ENCODE results near the gene RABIF.
A peak's percentile ranks its signal among the peaks of the same experiment; 100 is the strongest.
"Not testable (repeated sequence)": the region's sequence is repeated elsewhere in the genome, so short reads cannot be mapped to it uniquely, and the experiment has no call there.

RABIF gene

DNA sequence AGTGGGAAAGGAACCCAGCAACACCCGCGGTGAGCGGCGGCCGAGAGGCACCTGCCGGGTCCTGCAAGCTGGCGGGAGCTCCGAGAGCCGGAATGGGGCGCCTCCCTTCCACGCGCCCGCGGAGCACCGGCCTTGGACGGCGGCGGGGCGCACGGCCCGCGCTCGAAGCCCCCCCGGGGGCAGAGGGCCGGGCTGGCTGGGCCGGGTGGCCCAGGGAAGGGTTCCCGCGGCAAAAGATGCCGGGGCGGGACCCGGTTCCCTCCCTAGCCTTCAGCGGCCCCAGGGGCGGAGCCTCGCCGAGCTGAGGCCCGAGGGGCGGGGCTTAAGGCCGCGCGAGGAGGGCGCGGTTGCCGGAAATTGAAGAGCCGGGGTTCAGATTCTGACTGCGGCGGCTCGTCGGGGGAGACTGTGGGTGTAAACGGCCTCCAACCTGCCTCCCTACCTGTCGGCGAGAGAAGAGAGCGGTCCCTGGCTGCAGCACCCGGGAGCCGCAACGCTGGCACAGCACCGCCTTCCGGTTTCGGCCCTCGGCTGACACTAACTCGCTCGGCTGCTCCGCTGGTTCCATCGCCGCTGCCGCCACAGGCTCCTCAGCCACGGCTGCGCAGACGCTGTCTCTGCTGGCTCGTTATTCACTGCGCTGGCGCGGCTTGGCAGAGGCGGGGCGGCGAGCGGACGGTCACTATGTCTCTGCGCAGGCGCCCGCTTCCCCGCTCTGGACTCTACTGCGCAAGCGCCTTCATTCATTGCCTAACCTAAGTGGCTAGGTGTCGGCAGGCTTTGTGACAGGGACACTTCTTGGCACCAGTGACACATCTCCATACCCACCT, at the start of gene RABIF:
Gene RABIF (minus strand): TSS at position 619 of the 830 bp plus-strand sequence. CDS start 51 bp downstream, at position 568.
- DNase-seq, result peak; percentile 97

DNA sequence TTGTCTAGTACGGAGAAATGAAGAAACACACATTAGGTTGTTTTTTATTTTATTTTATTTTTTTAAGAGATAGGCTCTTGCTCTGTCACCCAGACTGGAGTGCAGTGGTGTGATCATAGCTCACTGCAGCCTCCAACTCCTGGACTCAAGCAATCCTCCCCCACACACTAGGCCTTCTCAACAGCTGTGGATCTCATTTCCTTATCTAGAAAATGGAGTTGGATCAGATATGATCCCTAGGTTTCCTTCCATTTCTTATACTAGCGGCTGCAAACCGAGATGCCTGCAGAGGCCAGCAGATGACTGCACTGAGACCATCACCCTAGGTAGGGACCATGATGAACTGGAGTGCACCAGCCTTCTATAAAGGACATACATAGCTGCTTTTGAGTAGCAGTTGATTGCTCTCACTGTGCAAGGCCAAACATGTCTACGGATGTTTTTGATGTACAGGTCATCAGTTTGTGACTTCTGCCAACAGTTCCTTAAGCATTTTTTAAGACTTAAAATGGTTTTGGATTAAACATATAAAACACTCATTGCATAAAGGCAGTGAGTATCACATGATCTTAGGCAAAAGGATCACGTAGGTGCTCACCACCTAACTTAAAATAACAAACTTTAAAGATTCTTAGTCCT, 49.5 kb upstream of the RABIF start:
- DNase-seq, result no peak

DNA sequence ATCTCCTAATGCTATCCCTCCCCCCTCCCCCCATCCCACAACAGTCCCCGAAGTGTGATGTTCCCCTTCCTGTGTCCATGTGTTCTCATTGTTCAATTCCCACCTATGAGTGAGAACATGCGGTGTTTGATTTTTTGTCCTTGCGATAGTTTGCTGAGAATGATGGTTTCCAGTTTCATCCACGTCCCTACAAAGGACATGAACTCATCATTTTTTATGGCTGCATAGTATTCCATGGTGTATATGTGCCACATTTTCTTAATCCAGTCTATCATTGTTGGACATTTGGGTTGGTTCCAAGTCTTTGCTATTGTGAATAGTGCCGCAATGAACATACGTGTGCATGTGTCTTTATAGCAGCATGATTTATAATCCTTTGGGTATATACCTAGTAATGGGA, 47.5 kb upstream of the RABIF start:
- DNase-seq, result not testable (repeated sequence)

DNA sequence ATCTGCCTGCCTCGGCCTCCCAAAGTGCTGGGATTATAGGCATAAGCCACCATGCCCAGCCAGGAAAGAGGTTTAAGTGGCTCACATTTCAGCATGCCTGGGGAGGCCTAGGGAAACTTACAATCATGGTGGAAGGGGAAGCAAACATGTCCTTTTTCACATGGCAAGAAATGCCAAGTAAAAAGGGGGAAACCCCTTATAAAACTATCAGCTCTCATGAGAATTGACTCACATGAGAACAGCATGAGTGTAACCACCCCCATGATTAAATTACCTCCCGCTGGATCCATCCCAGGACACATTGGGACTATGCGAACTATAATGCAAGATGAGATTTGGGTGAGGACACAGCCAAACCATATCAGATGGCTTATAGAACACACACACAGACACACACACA, 46.9 kb upstream of the RABIF start:
- no peak for DNase-seq

DNA sequence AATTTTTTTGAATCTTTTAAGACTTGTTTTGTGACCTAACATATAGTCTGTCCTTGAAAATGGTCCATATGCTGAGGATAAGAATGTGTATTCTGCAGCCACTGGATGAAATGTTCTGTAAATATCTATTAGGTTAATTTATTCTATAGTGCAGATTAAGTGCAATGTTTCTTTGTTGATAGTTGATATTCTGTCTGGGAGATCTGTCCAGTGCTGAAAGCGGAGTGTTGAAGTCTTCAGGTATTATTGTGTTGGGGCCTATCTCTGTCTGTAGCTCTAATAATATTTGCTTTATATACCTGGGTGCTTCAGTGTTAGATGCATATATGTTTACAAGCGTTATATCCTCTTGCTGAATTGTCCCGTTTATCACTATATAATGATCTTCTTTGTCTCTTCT, 45.8 kb upstream of the RABIF start:
- no peak for DNase-seq

DNA sequence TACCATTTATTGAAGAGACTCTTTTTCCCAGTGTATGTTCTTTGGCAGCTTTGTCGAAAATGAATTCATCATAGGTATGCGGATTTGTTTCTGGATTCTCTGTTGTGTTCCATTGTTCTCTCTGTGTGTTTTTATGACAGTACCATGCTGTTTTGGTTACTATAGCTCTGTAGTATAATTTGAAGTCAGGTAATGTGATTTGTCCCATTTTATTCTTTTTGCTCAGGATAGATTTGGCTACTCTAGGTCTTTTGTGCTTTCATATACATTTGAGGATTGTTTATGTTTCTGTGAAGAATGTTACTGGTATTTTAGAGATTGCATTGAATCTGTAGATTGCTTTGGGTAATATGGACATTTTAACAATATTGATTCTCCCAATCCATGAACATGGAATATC, 43.5 kb upstream of the RABIF start:
- DNase-seq, result no peak

DNA sequence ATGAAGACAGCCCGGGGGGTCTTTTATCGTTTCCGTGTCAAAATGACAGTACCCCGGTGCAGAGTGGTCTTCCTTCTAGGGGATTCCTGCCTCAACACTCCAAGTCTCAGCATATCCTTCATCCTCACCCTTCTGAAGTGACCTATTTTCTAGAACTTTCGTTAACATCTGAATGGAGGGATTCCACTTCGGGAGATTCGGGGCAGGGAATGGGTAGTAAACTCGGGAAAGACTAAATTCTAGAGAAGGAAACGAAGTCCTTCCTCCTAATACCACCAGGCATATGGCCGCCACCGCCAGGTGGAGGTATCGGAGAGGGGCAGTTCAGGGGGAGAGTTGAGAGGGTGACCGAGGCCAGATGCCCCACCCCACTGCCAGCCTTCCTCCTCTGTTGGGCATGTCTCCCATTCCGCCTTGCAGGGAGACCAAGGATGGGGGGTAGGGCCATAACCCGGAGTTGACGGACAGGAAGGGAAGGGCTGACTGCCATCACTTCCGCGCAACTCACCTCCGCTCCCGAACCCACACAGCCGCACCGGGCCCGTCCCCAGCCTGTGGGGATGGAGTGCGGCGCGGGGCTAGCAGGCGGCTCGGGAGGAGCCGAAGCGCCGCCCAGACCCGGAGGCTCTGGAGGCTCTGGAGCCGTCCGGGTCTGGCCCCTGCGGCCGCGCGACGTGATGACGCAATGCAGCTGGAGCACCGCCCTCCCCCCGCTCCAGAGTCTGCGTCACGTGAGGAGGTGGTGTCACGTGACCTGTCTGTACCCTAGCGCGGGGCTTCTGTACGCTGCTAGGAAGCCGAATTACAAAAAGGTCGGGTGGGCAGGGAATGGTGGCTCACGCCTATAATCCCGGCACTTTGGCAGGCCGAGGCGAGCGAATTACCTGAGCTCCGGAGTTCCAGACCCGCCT, 37.9 kb upstream of the RABIF start, which contains the start of gene KLHL12:
Gene KLHL12 (minus strand): TSS at position 654 of the 911 bp plus-strand sequence. CDS start 2,072 bp downstream, outside the sequence.
- peak; percentile 97 for DNase-seq

DNA sequence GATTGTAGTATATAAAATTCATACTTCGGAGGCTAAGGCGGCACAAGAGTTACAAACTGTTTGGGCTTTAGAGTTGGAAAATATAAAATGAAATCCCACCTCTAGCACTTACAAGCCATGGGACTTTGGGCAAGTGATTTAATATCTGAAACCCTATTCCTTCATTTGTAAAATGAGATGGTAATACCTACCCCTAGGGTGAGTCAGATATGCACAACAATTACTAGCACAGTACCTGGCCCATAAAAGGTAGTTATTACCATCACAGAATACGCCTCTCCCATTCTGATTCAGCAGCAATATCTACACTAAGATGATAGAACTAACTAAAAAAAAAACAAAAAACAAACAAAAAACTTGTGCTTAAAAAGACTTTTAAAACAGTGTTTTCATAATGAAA, 34.6 kb upstream of the RABIF start:
- no peak for DNase-seq

DNA sequence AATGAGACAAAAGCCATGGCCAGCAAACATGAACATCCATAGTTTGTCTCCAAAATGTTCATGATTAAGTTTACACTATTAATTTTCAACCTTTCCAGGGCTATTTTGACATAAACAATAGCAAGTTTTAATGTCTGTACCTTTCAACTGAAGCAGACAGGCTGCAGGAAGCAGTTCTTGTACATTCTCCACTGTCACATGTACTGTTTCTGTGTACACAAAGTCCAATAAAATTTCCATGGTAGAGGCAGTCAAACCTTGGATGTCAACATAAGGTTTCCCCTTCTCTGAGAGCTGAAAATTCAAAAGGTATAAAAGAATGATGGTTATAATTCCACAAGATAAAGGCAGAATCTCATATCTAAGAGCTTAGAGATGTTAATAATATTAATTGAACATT, 30.7 kb upstream of the RABIF start:
- DNase-seq, result no peak

DNA sequence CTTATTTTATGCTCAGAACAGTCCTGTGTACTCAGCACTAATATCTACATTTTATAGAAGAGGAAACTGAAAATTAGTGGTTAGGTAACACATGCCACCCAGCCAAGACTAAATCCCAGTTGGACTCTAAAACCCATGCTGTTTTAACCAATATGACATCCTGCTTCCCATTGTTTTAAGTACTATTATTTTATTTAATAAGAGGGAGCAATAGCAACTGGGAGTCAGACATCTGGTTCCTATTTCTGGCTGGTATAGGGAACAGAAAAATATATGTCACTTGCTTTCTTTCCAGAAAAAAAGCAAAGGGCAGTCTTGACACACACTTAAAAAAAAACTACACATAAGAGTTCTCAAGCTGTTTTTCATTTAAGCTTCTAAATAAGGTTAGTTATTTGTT, 26.2 kb upstream of the RABIF start:
- no peak for DNase-seq

DNA sequence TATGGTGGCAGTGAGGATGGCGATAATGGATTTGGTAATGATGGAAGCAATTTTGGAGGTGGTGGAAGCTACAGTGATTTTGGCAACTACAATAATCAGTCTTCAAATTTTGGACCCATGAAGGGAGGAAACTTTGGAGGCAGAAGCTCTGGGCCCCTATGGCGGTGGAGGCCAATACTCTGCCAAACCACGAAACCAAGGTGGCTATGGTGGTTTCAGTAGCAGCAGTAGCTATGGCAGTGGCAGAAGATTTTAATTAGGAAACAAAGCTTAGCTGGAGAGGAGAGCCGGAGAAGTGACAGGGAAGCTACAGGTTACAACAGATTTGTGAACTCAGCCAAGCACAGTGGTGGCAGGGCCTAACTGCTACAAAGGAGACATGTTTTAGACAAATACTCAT, 23.5 kb upstream of the RABIF start:
- not testable (repeated sequence) for DNase-seq

DNA sequence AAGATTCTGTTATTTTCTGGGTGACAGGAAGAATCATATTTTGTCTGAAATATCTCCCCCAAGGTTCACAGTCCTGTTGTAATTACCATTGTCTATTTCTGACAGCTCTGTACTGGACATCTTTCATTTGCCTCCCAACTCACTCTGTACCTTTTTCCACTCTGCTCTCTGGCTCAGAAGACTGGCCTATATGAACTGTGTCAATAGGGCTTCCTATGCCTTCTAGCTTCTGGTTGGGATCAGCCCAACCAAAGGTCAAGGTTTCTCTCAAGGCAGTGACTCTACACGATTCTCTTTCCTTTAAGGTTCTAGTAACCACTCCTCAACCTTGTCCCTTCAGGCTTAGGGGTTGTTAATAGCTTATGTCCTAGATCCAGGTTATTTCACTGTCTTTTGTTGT, 20.5 kb upstream of the RABIF start:
- DNase-seq, result no peak

DNA sequence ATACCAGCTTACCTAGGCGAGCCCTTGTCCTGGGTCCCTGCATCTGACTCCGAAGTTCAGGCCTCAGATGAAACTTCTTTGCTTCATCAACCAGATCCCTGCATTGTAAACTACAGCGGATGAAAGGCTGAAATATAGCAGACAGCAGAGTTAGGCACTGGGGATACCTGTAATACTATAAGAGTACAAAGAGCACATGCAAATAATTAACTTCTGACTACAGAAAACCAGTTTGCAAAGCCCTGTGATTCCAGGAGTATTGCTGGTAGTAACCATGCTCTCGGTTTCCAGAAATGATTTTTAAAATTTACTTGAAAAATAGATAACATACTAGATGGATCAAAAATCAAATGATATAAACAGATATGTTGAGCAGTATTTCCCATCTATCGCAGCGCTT, 20.0 kb upstream of the RABIF start:
- no peak for DNase-seq

DNA sequence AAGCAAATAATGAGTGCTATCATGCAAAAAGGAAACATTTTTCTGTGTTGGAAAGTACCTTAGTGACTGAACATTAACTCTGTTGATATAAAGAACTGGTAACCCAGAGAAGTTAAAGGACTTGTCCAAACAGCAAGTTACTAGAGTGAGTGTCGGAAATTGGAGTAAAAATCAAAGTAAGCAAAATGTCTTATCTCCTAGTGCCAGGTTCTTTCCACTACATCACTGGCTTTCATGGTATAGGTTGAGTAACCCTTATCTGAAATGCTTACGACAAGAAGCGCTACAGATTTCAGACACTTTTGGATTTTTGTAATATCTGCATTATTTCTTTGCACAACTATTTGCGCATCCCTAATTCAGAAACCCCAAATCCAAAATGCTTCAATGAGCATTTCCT, 16.4 kb upstream of the RABIF start:
- DNase-seq, result no peak

DNA sequence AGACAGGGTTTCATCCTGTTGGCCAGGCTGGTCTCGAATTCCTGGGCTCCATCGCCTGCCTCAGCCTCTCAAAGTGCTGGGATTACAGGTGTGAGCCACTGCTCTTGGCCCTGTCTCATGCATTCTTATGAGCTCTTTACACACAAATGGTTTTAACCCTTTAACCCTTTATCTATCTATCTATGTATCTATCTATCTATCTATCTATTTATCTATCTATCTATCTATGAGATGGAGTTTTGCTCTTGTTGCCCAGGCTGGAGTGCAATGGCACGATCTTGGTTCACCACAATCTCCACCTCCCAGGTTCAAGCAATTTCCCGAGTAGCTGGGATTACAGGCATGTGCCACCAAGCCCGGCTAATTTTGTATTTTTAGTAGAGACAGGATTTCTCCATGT, 14.9 kb upstream of the RABIF start:
- not testable (repeated sequence) for DNase-seq

DNA sequence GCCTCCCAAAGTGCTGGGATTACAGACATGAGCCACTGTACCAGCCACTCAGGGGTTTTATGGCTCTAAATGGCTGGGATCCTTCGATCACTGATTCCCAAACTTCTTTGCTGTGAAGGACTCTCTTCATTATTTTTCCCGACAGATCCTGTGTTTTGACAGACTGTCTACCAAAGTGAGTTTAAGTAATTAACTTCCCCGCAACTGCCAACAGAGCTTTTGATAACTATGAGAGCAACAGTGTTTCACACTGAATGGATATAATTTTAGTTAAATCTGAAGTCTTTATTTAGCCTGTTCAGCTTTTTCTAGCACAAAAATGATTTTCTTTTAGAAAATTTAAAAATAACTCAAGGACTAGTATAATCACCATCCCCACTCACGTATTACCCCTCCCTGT, 12.6 kb upstream of the RABIF start:
- no peak for DNase-seq

DNA sequence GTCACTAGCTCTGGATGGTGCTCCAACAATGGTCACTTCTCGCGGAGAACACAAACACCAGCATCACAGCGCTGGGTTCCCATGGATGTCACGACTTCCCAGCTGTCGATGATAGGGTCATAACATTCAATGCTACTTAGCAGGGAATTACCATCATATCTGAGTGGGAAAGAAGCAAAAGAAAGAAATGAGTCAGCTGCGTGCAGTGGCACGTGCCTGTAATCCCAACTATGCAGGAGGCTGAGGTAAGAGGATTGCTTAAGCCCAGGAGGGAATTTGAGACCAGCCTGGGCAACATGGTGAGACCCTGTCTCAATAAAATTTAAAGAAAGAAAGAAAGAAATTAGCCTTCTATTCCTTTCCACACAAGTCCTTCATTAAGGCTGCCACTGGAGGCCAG, 3.6 kb upstream of the RABIF start:
- DNase-seq, result no peak

DNA sequence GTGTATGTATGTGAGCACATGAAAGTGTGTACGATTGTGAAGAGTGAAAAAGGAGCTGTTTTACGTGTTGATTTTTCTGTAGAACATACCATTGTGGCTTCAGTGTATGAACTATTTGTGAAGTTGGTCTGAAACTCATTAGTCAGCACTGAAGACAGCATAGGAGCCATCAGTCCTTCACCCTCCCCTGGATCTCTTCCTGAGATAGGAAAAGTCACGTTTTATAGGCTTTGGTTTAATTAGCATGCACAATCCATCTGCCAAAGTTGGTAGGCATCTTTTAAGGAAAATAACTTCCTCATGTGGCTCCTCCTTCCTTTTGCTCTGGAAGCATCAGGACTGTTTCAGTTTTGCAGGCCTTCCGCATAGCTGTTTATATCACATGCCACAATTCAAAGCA, 1.4 kb upstream of the RABIF start:
- DNase-seq, result no peak

DNA sequence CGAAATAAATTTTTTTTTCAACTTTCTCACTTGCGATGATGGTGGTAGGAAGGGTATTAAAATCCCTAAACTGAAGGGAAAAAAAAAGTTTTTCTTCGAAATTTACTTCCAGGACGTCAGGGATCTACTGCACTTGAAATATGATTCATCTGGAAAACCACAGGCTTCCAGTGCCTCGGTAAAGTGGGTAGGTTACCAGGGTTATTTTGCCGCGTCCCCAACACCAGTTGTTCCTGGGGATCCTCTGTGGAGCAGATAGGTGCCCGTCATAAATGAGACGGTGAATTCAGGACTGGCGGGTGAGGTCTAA, 773 bp downstream of the RABIF start:
- DNase-seq, result no peak

DNA sequence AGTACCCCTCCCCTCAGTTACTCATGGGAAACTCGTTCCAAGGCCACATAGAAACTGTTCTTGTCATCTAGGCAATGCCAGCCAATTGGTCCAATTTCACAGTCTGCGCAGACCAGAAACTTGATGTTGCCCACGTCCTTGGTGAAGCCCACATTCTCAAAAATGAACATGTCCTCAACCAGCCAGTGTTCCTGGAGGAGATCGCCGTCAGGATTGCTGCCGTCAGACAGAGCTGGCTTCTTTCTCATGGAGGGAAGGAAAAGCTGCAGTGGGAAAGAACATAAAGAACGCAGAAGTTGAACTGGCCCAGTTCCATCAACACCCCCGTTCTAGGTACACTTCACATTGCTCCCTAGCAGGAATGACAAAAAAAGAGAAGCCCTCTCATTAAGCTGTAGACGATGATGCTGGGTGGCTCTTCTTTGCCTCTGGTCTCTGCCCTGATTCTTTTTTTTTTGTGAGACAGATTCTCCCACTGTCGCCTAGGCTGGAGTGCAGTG, 7.9 kb downstream of the RABIF start:
- no peak for DNase-seq

DNA sequence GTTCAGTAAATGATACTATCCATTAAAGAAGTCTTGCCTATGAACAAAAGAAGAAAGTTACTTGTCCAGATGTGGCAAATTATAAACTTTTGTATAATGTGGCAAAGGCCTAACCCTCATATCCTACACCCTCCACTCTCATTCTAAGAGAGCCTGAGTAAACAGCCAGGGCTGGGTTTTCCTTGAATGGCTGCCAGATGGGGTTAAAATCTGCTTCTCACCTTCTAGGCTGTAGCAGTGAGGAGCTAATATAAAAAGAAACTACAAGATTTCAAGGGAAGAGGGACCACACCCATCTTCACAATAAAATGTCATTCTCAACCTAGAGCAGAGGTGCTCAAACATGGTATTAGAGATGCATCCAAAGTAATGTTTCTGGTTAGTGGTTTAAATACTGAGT, 8.9 kb downstream of the RABIF start:
- no peak for DNase-seq

DNA sequence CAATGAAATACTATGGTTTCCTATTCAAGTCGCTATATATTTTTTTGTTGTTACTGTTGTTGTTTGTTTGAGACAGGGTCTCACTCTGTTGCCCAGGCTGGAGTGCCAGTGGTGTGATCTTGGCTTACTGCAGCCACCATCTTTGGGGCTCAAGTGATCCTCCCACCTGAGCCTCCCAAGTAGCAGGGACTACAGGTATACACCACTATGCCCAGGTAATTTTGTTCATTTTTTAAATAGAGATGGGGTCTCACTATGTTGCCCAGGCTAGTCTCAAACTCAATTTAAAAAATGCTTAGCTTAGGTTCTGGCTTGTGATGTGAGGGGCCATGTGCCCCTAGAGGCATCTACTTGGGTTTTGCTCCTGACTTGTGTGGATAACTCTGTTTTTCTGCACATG, 9.8 kb downstream of the RABIF start:
- no peak for DNase-seq

DNA sequence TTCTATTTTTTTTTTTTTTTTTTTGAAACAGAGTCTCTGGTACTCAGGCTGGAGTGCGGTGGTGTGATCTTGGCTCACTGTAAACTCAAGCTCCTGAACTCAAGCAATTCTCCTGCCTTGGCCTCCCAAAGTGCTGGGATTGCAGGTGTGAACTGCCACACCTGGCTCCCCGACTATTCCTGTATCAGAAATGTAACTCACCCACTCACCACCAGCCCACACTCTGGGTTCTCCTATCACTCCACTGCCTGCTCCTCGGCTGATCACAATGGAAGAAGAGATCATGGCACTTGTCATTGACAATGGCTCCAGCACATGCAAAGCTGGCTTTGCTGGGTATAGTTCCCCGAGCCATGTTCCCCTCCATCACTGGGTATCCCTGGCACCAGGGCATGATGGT, 15.9 kb downstream of the RABIF start:
- no peak for DNase-seq

DNA sequence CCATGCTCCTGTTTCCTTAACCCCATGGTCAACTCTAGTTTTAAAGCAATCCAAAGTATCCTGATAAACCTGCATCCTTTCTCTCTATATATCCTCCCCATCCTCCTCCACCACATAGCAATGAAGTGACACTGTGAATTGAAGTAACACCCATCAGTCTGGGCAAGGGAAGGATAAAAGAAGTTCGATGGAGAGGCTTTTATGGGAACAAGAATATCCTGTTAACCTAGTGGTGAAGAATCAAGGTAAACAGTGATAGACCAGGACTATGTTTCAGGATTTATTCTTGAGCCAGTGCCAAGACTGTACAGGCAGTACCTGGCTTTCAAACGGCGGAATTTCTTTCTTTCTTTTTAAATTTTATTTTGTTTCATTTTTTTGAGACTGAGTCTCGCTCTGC, 17.6 kb downstream of the RABIF start:
- no peak for DNase-seq
